PC-3 (cell line): Measurements from ENCODE around the gene INO80E. TPM values are rescaled to one million over a fixed set of nuclear protein-coding genes. Genes with fewer than 3 reads are reported as not detected.
A peak's percentile ranks its signal among the peaks of the same experiment; 100 is the strongest.

ENCODE experiments used
- ATAC-seq: fragments of 200-7000 bp; cut with Tn5 transposase; 2 replicates; pipeline ENCODE4 v1.9.1; 2020; ENCODE audit warnings: mild to moderate bottlenecking, moderate library complexity
- BruUV-seq: library from RNA; stranded (reverse); fragments of 400-500 nt; replicated peaks from 2 replicates; lab custom pipeline; 2021; lab: Mats Ljungman, UMichigan
- CTCF ChIA-PET: fragments of 300-600 bp; sonication (Branson Sonifier 250); formaldehyde crosslinking; loops from one replicate; lab custom pipeline; 2022; ENCODE audit warnings: antibody characterized with exemption; lab: Charles Lee
- POLR2A ChIA-PET: fragments of 300-600 bp; sonication (Branson Sonifier 250); formaldehyde crosslinking; loops from one replicate; lab custom pipeline; 2022; ENCODE audit warnings: antibody characterized with exemption; ENCODE audit not compliant: unreplicated experiment; lab: Charles Lee
- DNase-seq: peaks from one replicate; pipeline ENCODE4 v3.0.0-alpha.2; 2015
- H2AFZ ChIP-seq: fragments of 300-600 bp; sonication (generic); 2 replicates; pipeline ENCODE4 v1.6.0; 2016; ENCODE audit warnings: antibody characterized with exemption, low read length
- H3F3A ChIP-seq: fragments of 300-600 bp; sonication (generic); one replicate; pipeline ENCODE4 v1.6.0; 2017; ENCODE audit warnings: antibody characterized with exemption, low read length, control low read depth, mild to moderate bottlenecking; ENCODE audit not compliant: unreplicated experiment
- H3K27ac ChIP-seq: fragments of 300-600 bp; sonication (generic); 2 replicates; pipeline ENCODE4 v1.5.1; 2016; ENCODE audit warnings: mild to moderate bottlenecking, low read length
- H3K27me3 ChIP-seq: fragments of 300-600 bp; sonication (generic); 2 replicates; pipeline ENCODE4 v1.6.1; 2016; ENCODE audit warnings: low read length, mixed read lengths
- H3K36me3 ChIP-seq: fragments of 300-600 bp; sonication (generic); 2 replicates; pipeline ENCODE4 v1.6.1; 2016; ENCODE audit warnings: low read depth, mixed run types, low read length, mixed read lengths
- H3K4me1 ChIP-seq: fragments of 300-600 bp; sonication (generic); 2 replicates; pipeline ENCODE4 v1.5.1; 2016; ENCODE audit warnings: low read length; ENCODE audit not compliant: insufficient read depth
- H3K4me2 ChIP-seq: fragments of 300-600 bp; sonication (generic); 2 replicates; pipeline ENCODE4 v1.6.0; 2016; ENCODE audit warnings: low read length
- H3K4me3 ChIP-seq: fragments of 300-600 bp; sonication (generic); 2 replicates; pipeline ENCODE4 v1.5.1; 2016; ENCODE audit warnings: mild to moderate bottlenecking, low read length, mixed read lengths
- H3K79me2 ChIP-seq: fragments of 300-600 bp; sonication (generic); 2 replicates; pipeline ENCODE4 v1.6.1; 2017; ENCODE audit warnings: low read length, mixed read lengths
- H3K9ac ChIP-seq: fragments of 300-600 bp; sonication (generic); 2 replicates; pipeline ENCODE4 v1.6.0; 2016; ENCODE audit warnings: mild to moderate bottlenecking, low read length
- H3K9me2 ChIP-seq: fragments of 300-600 bp; sonication (generic); replicated peaks from 2 replicates; pipeline ENCODE4 v1.6.1; 2016; ENCODE audit warnings: mixed run types, low read length, mixed read lengths
- H3K9me3 ChIP-seq: fragments of 300-600 bp; sonication (generic); 2 replicates; pipeline ENCODE4 v1.6.1; 2016; ENCODE audit warnings: low read length, mixed read lengths
- H4K20me1 ChIP-seq: fragments of 300-600 bp; sonication (generic); 2 replicates; pipeline ENCODE4 v1.6.1; 2016; ENCODE audit warnings: low read length, mixed read lengths
- EZH2 ChIP-seq: fragments of 300-600 bp; sonication (generic); IDR thresholded peaks from one replicate; pipeline ENCODE4 v1.6.1; 2017; ENCODE audit warnings: antibody characterized with exemption, mild to moderate bottlenecking, low read length; ENCODE audit not compliant: unreplicated experiment
- EZH2phosphoT487 ChIP-seq: fragments of 300-600 bp; sonication (generic); IDR thresholded peaks from 2 replicates; pipeline ENCODE4 v1.6.1; 2018; ENCODE audit warnings: mild to moderate bottlenecking, antibody characterized with exemption, low read length, borderline replicate concordance
- intact Hi-C: fragments of 100-400 bp; cut with micrococcal nuclease; formaldehyde crosslinking; loops from 2 replicates; pipeline ENCODE4 v1.9.0; 2023
- total RNA-seq: library from RNA; depleted of rRNA; stranded (reverse); fragments of >200 nt; gene quantifications from 2 replicates; pipeline ENCODE4 v1.2.3, GENCODE V29; 2014
- TF ChIP-seq, protein P1 (sequence below): fragments of 300-600 bp; sonication (generic); conservative IDR thresholded peaks from 2 replicates; pipeline ENCODE4 v1.5.1; 2017; ENCODE audit warnings: antibody characterized with exemption, low read depth, mild to moderate bottlenecking, low read length

The INO80E gene
- total RNA-seq, 1 experiment from 2014 or later, result 70.3 TPM

DNA sequence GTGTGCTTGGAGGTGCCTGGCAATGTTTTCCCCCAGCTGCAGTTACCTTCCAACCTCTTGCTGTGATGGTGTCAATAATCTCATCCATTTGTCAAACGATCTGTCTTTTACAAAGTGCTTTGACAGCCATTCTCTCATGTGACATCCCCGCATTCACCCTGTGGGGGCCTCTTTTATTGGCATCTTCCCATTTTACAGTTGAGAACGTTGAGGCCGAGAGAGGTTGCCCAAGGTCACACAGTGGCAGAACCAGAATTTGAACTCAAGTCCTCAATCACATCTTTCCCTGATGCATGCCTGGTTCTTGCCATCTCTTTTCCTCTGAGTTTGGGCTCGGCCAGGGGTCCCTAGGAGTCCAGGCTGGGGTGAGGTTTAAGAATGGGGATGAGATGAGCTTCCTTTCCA, 20.9 kb upstream of the INO80E start:
- POLR2A ChIA-PET, result interaction anchor here (1.1 kb wide), 1 partner anchor 49 kb away, joined by 3 read pairs; the partner anchor contains the start of gene KCTD13
- peak overlapping the region; percentile 98 for H3K4me3 ChIP-seq
- H3K9ac ChIP-seq, result peak overlapping the region; percentile 93; the same call in 1 of the 2 replicates
- no peak overlapping the region for H2AFZ ChIP-seq
- no peaks in the 10 kb centered on the region for H3K9me2 ChIP-seq
- CTCF ChIA-PET, result no interaction called here
- intact Hi-C loops, result no loop called here
- peaks cover 22% of the 10 kb centered on the region for H3K36me3 ChIP-seq
- peak overlapping the region; percentile 98 for H3K4me2 ChIP-seq
- ATAC-seq, result no peak
- BruUV-seq, result no TSS peak
- peaks cover 47% of the 10 kb centered on the region for H3K79me2 ChIP-seq
- DNase-seq, result no peak
- H3K27me3 ChIP-seq, result no peaks in the 10 kb centered on the region
- peaks cover 22% of the 10 kb centered on the region for H3K4me1 ChIP-seq
- H3F3A ChIP-seq, result no peaks in the 10 kb centered on the region
- H4K20me1 ChIP-seq, result peaks cover 26% of the 10 kb centered on the region
- no peak overlapping the region for H3K27ac ChIP-seq
- no peaks in the 10 kb centered on the region for H3K9me3 ChIP-seq
- TF ChIP-seq, protein P1, sequence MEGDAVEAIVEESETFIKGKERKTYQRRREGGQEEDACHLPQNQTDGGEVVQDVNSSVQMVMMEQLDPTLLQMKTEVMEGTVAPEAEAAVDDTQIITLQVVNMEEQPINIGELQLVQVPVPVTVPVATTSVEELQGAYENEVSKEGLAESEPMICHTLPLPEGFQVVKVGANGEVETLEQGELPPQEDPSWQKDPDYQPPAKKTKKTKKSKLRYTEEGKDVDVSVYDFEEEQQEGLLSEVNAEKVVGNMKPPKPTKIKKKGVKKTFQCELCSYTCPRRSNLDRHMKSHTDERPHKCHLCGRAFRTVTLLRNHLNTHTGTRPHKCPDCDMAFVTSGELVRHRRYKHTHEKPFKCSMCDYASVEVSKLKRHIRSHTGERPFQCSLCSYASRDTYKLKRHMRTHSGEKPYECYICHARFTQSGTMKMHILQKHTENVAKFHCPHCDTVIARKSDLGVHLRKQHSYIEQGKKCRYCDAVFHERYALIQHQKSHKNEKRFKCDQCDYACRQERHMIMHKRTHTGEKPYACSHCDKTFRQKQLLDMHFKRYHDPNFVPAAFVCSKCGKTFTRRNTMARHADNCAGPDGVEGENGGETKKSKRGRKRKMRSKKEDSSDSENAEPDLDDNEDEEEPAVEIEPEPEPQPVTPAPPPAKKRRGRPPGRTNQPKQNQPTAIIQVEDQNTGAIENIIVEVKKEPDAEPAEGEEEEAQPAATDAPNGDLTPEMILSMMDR, result no peak
- no peak for TF ChIP-seq EZH2phosphoT487

DNA sequence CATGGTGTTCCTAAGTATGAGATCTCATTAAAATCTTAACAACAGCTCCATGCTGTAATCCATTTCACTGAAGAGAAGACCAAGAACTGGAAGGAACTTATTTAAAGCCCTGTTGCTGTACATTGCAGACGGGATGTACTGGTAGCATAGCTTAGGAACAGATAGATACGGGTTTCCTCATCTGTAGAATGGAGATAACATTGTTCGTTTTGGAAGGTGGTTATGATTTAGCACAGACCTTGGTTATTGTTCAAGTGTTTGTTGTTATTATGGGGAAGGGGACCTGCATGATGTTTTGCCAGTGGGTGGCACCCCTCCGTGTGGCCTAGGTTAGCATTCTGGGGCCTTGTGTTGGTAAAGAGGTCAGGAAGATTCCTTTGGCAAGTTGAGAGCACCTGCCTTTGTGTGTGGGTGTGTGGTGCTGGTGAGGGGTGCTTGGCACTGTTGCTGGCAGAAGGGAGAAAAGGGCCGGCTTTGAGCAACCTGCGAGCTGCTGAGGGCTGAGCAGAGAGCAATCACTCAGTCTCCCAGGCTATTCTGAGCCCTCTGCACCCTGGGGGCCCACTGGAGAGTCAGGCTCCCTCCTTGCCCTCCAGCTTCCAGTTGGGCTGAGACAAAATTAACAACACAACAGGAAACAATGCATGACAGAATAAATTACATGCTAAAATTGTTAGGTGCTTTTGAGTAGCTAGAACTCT, 20.1 kb upstream of the INO80E start:
- no peaks in the 10 kb centered on the region for H3K9me2 ChIP-seq
- no peak overlapping the region for H2AFZ ChIP-seq
- H3K4me1 ChIP-seq, result peaks cover 22% of the 10 kb centered on the region
- intact Hi-C loops, result no loop called here
- H3K4me3 ChIP-seq, result peak overlapping the region; percentile 98
- H3K27ac ChIP-seq, result no peak overlapping the region
- ATAC-seq, result no peak
- POLR2A ChIA-PET, result interaction anchor here (1.1 kb wide), 1 partner anchor 50 kb away, joined by 3 read pairs; the partner anchor contains the start of gene KCTD13
- peak overlapping the region; percentile 93; the same call in 1 of the 2 replicates for H3K9ac ChIP-seq
- no peaks in the 10 kb centered on the region for H3F3A ChIP-seq
- H3K27me3 ChIP-seq, result no peaks in the 10 kb centered on the region
- H3K36me3 ChIP-seq, result peaks cover 30% of the 10 kb centered on the region
- no TSS peak for BruUV-seq
- H4K20me1 ChIP-seq, result peaks cover 26% of the 10 kb centered on the region
- TF ChIP-seq EZH2 (no peak), EZH2phosphoT487 (no peak)
- TF ChIP-seq, protein P1, result no peak
- H3K9me3 ChIP-seq, result no peaks in the 10 kb centered on the region
- CTCF ChIA-PET, result interaction anchor here (0.6 kb wide), 1 partner anchor 29 kb away, joined by 3 read pairs; no protein-coding TSS in a partner anchor
- H3K79me2 ChIP-seq, result peaks cover 47% of the 10 kb centered on the region
- peak; percentile 1 for DNase-seq
- H3K4me2 ChIP-seq, result peak overlapping the region; percentile 98
